GM12878 (cell line): ENCODE data around the gene SPATA9.

Experiments
- CHD4 ChIP-seq: fragments of 200-600 bp; sonication (generic); IDR thresholded peaks from 2 replicates; pipeline ENCODE4 v1.6.1; 2016; ENCODE audit warnings: mild to moderate bottlenecking
- CREB1 ChIP-seq: IDR thresholded peaks from 2 replicates; pipeline ENCODE4 v1.6.1; 2012; ENCODE audit warnings: low read depth, mild to moderate bottlenecking, inconsistent platforms
- CTCF ChIP-seq, 3 experiments: IDR thresholded peaks in 2 of 3; conservative IDR thresholded peaks in 1 of 3; 2 replicates each; pipeline ENCODE4 v1.5.1; 2011; ENCODE audit warnings: low read depth in 3 of 3, low read length in 3 of 3, mild to moderate bottlenecking in 3 of 3, control low read depth in 2 of 3, moderate library complexity in 2 of 3, inconsistent platforms in 1 of 3, mixed read lengths in 1 of 3; ENCODE audit not compliant: control insufficient read depth in 2 of 3, insufficient read depth in 1 of 3; ENCODE audit errors: extremely low read depth in 1 of 3
- EP300 ChIP-seq, 2 experiments: fragments of 150-350 bp in 1 of 2; IDR thresholded peaks; 2 replicates each; pipeline ENCODE4 v1.6.1; 2011 to 2012; ENCODE audit warnings: low read depth in 2 of 2, low read length in 2 of 2, borderline replicate concordance in 1 of 2, improper control_type of control experiment in 1 of 2, inconsistent platforms in 1 of 2; ENCODE audit not compliant: control insufficient read depth in 1 of 2
- EZH2 ChIP-seq: IDR thresholded peaks from 2 replicates; pipeline ENCODE4 v1.6.1; 2012; ENCODE audit warnings: low read depth, mild to moderate bottlenecking, control low read depth, inconsistent platforms, low read length, borderline replicate concordance; ENCODE audit not compliant: control insufficient read depth
- FOXM1 ChIP-seq: IDR thresholded peaks from 2 replicates; pipeline ENCODE4 v1.6.1; 2012; ENCODE audit warnings: low read depth, mild to moderate bottlenecking, inconsistent platforms, low read length, moderate library complexity
- GABPA ChIP-seq: IDR thresholded peaks from 2 replicates; pipeline ENCODE4 v1.6.1; 2014; ENCODE audit warnings: antibody characterized with exemption, low read depth, mild to moderate bottlenecking, inconsistent platforms
- HCFC1 ChIP-seq: fragments of 150-350 bp; IDR thresholded peaks from 2 replicates; pipeline ENCODE4 v1.6.1; 2014; ENCODE audit warnings: low read length
- POLR2AphosphoS5 ChIP-seq: IDR thresholded peaks from 2 replicates; pipeline ENCODE4 v1.6.1; 2011; ENCODE audit warnings: mild to moderate bottlenecking, low read length, inconsistent platforms
- SIN3A ChIP-seq: IDR thresholded peaks from 2 replicates; pipeline ENCODE4 v1.6.1; 2012; ENCODE audit warnings: low read depth, low read length, improper control_type of control experiment

GRCh38 chr5:95704150-95704549 lies 21.4 kb upstream of the SPATA9 start:
- no peak for TF ChIP-seq CHD4
- TF ChIP-seq FOXM1: no peak
- no peak for TF ChIP-seq CTCF (IDR thresholded peaks at IDR 0.05 in 2 of 3, conservative IDR thresholded peaks at IDR 0.05 in 1 of 3; ENCODE audit: control insufficient read depth in 2 of 3, extremely low read depth in 1 of 3, insufficient read depth in 1 of 3, low read depth in 3 of 3, low read length in 3 of 3)
- no peak for TF ChIP-seq POLR2AphosphoS5
- no peak for TF ChIP-seq EP300 (IDR thresholded peaks at IDR 0.05; ENCODE audit: borderline replicate concordance in 1 of 2, control insufficient read depth in 1 of 2, low read depth in 2 of 2, low read length in 2 of 2)
- TF ChIP-seq GABPA: no peak
- no peak for TF ChIP-seq EZH2
- TF ChIP-seq HCFC1: no peak
- TF ChIP-seq SIN3A: no peak
- no peak for TF ChIP-seq CREB1
